Left lobe of liver (tissue), 1 donor: ENCODE data around the gene TUBB6. TPM values are rescaled to one million over a fixed set of nuclear protein-coding genes. Genes with fewer than 3 reads are reported as not detected.

ENCODE experiments used
- total RNA-seq: library from RNA; stranded (reverse); gene quantifications from one replicate; pipeline ENCODE4 v1.2.1, GENCODE V29; 2021
- donor health status: DM: no; HTN: yes; CAD: no.

Gene TUBB6
- total RNA-seq, 1 donor from 2014 or later, result 5.2 TPM

Other genes with a start within 250 kb of the TUBB6 start
- not detected for gene ANKRD62, start 214.4 kb upstream of the TUBB6 start, total RNA-seq
- gene CIDEA, start 53.9 kb upstream of the TUBB6 start, total RNA-seq, result not detected
- gene AFG3L2, start 69.0 kb downstream of the TUBB6 start, total RNA-seq, result 34.6 TPM
- gene PRELID3A, start 99.7 kb downstream of the TUBB6 start, total RNA-seq, result 0.18 TPM